OCI-LY7 (cell line): ENCODE data around the gene ROPN1L. TPM values are rescaled to one million over a fixed set of nuclear protein-coding genes. Genes with fewer than 3 reads are reported as not detected.

Experiments
- BruUV-seq: library from RNA; stranded (reverse); fragments of 400-500 nt; replicated peaks from 2 replicates; lab custom pipeline; 2021; lab: Mats Ljungman, UMichigan
- CTCF ChIA-PET: fragments of 300-600 bp; sonication (Branson Sonifier 250); formaldehyde crosslinking; loops from one replicate; lab custom pipeline; 2022; ENCODE audit warnings: antibody characterized with exemption; ENCODE audit not compliant: unreplicated experiment; lab: Charles Lee
- POLR2A ChIA-PET: fragments of 300-600 bp; sonication (Branson Sonifier 250); formaldehyde crosslinking; loops from one replicate; lab custom pipeline; 2022; ENCODE audit warnings: antibody characterized with exemption; lab: Charles Lee
- DNase-seq: peaks from one replicate; pipeline ENCODE4 v3.0.0-alpha.2; 2015; ENCODE audit warnings: low spot score
- H2AFZ ChIP-seq: fragments of 200-600 bp; sonication (generic), shearing (Covaris generic); 2 replicates; pipeline ENCODE4 v1.6.1; 2014; ENCODE audit warnings: mild to moderate bottlenecking, antibody characterized with exemption, low read length, moderate library complexity
- H3K27ac ChIP-seq: fragments of 200-600 bp; sonication (generic); 2 replicates; pipeline ENCODE4 v1.5.1; 2014; ENCODE audit warnings: mixed run types, low read depth, mild to moderate bottlenecking, moderate library complexity, low read length, inconsistent platforms; ENCODE audit not compliant: poor library complexity, severe bottlenecking
- H3K36me3 ChIP-seq: fragments of 200-600 bp; sonication (generic); 2 replicates; pipeline ENCODE4 v1.6.1; 2014; ENCODE audit warnings: mild to moderate bottlenecking, antibody characterized with exemption, low read length, moderate library complexity, mixed read lengths; ENCODE audit not compliant: insufficient read depth
- H3K4me1 ChIP-seq: fragments of 200-600 bp; sonication (generic); 2 replicates; pipeline ENCODE4 v1.5.1; 2014; ENCODE audit warnings: mild to moderate bottlenecking, low read length; ENCODE audit not compliant: insufficient read depth, poor library complexity, severe bottlenecking
- H3K4me2 ChIP-seq: fragments of 200-600 bp; sonication (generic); 2 replicates; pipeline ENCODE4 v1.6.1; 2014; ENCODE audit warnings: mild to moderate bottlenecking, low read length
- H3K4me3 ChIP-seq: fragments of 200-600 bp; sonication (generic); 2 replicates; pipeline ENCODE4 v1.5.1; 2014; ENCODE audit warnings: mild to moderate bottlenecking, low read depth, low read length; ENCODE audit not compliant: poor library complexity, severe bottlenecking
- H3K79me2 ChIP-seq: fragments of 200-600 bp; sonication (generic); 2 replicates; pipeline ENCODE4 v1.6.1; 2016; ENCODE audit warnings: low read depth, mild to moderate bottlenecking, low read length, moderate library complexity, mixed read lengths; ENCODE audit not compliant: insufficient read depth
- H3K9me2 ChIP-seq: fragments of 200-600 bp; sonication (generic); 2 replicates; pipeline ENCODE4 v1.6.1; 2016; ENCODE audit warnings: mild to moderate bottlenecking, low read length, mixed read lengths; ENCODE audit not compliant: insufficient read depth
- H3K9me3 ChIP-seq: fragments of 200-600 bp; sonication (generic); 2 replicates; pipeline ENCODE4 v1.6.1; 2014; ENCODE audit warnings: mild to moderate bottlenecking, mixed run types, low read length, mixed read lengths
- H4K20me1 ChIP-seq: fragments of 200-600 bp; sonication (generic); 2 replicates; pipeline ENCODE4 v1.6.1; 2014; ENCODE audit warnings: mild to moderate bottlenecking, antibody characterized with exemption, low read length, moderate library complexity, mixed read lengths; ENCODE audit not compliant: insufficient read depth
- CTCF ChIP-seq: fragments of 200-600 bp; sonication (generic); conservative IDR thresholded peaks from 2 replicates; pipeline ENCODE4 v1.5.1; 2014; ENCODE audit warnings: mild to moderate bottlenecking, antibody characterized with exemption, low read length, moderate library complexity, mixed read lengths
- EZH2phosphoT487 ChIP-seq: fragments of 200-600 bp; sonication (generic); IDR thresholded peaks from 2 replicates; pipeline ENCODE4 v1.6.1; 2018; ENCODE audit warnings: low read depth, borderline replicate concordance, mild to moderate bottlenecking, mixed run types, antibody characterized with exemption, low read length, moderate library complexity, mixed read lengths
- intact Hi-C: fragments of 100-400 bp; cut with micrococcal nuclease; formaldehyde crosslinking; loops from one replicate; pipeline ENCODE4 v1.10.0; 2022; ENCODE audit not compliant: unreplicated experiment
- total RNA-seq, 2 experiments: library from RNA; depleted of rRNA in 1 of 2; stranded (reverse); fragments of >200 nt in 1 of 2; shearing (Covaris generic) in 1 of 2; gene quantifications; 2 replicates each; pipeline ENCODE4 v1.2.3, GENCODE V29; 2014 to 2022

Gene ROPN1L
- total RNA-seq, 2 experiments from 2014 or later, result 0.35 to 0.36 TPM

- Histone ChIP-seq H4K20me1 (no peaks in the 10 kb centered on the region), H3K9me3 (no peaks in the 10 kb centered on the region), H2AFZ (no peak overlapping the region), H3K27ac (no peak overlapping the region), H3K4me3 (no peak overlapping the region), H3K4me1 (peaks cover 25% of the 10 kb centered on the region), H3K9me2 (no peaks in the 10 kb centered on the region), H3K79me2 (no peaks in the 10 kb centered on the region), H3K4me2 (no peak overlapping the region), H3K36me3 (no peaks in the 10 kb centered on the region)
- intact Hi-C loops, result no loop called here
- CTCF ChIA-PET, result no interaction called here
- BruUV-seq, result no TSS peak
- TF ChIP-seq EZH2phosphoT487 (no peak), CTCF (no peak)
- POLR2A ChIA-PET, result interaction anchor here (2.1 kb wide), 1 partner anchor 9 kb away, joined by 6 read pairs; no protein-coding TSS in a partner anchor
- no peak for DNase-seq
These were observed 60.5 kb downstream of the ROPN1L start for GRCh38 chr5:10502130-10502529.

GRCh38 chr5:10502578-10502977, 60.9 kb downstream of the ROPN1L start:
- Histone ChIP-seq H3K36me3 (no peaks in the 10 kb centered on the region), H3K79me2 (no peaks in the 10 kb centered on the region), H3K9me2 (no peaks in the 10 kb centered on the region), H2AFZ (no peak overlapping the region), H3K27ac (no peak overlapping the region), H3K4me3 (no peak overlapping the region), H3K4me2 (no peak overlapping the region), H4K20me1 (no peaks in the 10 kb centered on the region), H3K4me1 (peaks cover 25% of the 10 kb centered on the region), H3K9me3 (no peaks in the 10 kb centered on the region)
- intact Hi-C loops, result no loop called here
- no TSS peak for BruUV-seq
- no peak for DNase-seq
- POLR2A ChIA-PET, result interaction anchor here (2.1 kb wide), 1 partner anchor 10 kb away, joined by 6 read pairs; no protein-coding TSS in a partner anchor
- CTCF ChIA-PET, result no interaction called here
- TF ChIP-seq EZH2phosphoT487 (no peak), CTCF (no peak)

GRCh38 chr5:10503321-10503720, 61.6 kb downstream of the ROPN1L start:
- TF ChIP-seq CTCF (no peak), EZH2phosphoT487 (no peak)
- BruUV-seq, result no TSS peak
- H3K9me3 ChIP-seq, result no peaks in the 10 kb centered on the region
- no peaks in the 10 kb centered on the region for H3K9me2 ChIP-seq
- ChIA-PET CTCF (no interaction called here), POLR2A (no interaction called here)
- H3K4me1 ChIP-seq, result peaks cover 25% of the 10 kb centered on the region
- H4K20me1 ChIP-seq, result no peaks in the 10 kb centered on the region
- no peak overlapping the region for H3K27ac ChIP-seq
- no peaks in the 10 kb centered on the region for H3K79me2 ChIP-seq
- H2AFZ ChIP-seq, result no peak overlapping the region
- no peak for DNase-seq
- H3K4me3 ChIP-seq, result no peak overlapping the region
- H3K36me3 ChIP-seq, result no peaks in the 10 kb centered on the region
- intact Hi-C loops, result no loop called here
- no peak overlapping the region for H3K4me2 ChIP-seq
